Breast epithelium (tissue), 4 donors: ENCODE results near the gene CELF1. TPM values are rescaled to one million over a fixed set of nuclear protein-coding genes. Genes with fewer than 3 reads are reported as not detected.

Experiments
- DNase-seq, 2 donors: peaks; one replicate each; pipeline ENCODE4 v3.0.0-alpha.2; 2019; ENCODE audit warnings: low spot score in 2 of 2
- H3K27ac ChIP-seq, 2 donors: fragments of 200-600 bp; sonication (generic) in 1 of 2; one replicate each; pipeline ENCODE4 v1.5.1; 2016 to 2019; ENCODE audit warnings: mild to moderate bottlenecking in 1 of 2
- H3K27me3 ChIP-seq, 2 donors: fragments of 200-600 bp; sonication (generic) in 1 of 2; one replicate each; pipeline versions ENCODE4 v1.5.1 to v1.6.0; 2017 to 2019; ENCODE audit warnings: control low read depth in 1 of 2, mild to moderate bottlenecking in 1 of 2
- H3K36me3 ChIP-seq: fragments of 200-600 bp; one replicate; pipeline ENCODE4 v1.5.1; 2019
- H3K4me1 ChIP-seq, 2 donors: fragments of 200-600 bp; sonication (generic); one replicate each; pipeline ENCODE4 v1.5.1; 2016 to 2019; ENCODE audit warnings: control low read depth in 1 of 2
- H3K4me3 ChIP-seq, 3 donors: fragments of 200-600 bp; sonication (generic); 1 replicate in 2 of 3; 2 replicates in 1 of 3; pipeline ENCODE4 v1.5.1; 2016 to 2019; ENCODE audit warnings: mild to moderate bottlenecking in 3 of 3, moderate library complexity in 2 of 3
- H3K9me3 ChIP-seq, 2 donors: fragments of 200-600 bp; sonication (generic) in 1 of 2; one replicate each; pipeline ENCODE4 v1.5.1; 2016 to 2019; ENCODE audit warnings: control low read depth in 1 of 2
- CTCF ChIP-seq, 3 donors: fragments of 450-650 bp; IDR thresholded peaks; one replicate each; pipeline ENCODE4 v1.5.1; 2016 to 2017; ENCODE audit warnings: antibody characterized with exemption in 3 of 3, mild to moderate bottlenecking in 3 of 3, moderate library complexity in 3 of 3
- POLR2A ChIP-seq: fragments of 450-650 bp; IDR thresholded peaks from one replicate; pipeline ENCODE4 v1.6.1; 2016; ENCODE audit warnings: antibody characterized with exemption, mild to moderate bottlenecking, moderate library complexity
- POLR2AphosphoS5 ChIP-seq, 3 donors: sonication (generic); formaldehyde crosslinking; IDR thresholded peaks; one replicate each; pipeline ENCODE4 v1.6.1; 2017; ENCODE audit warnings: antibody characterized with exemption in 3 of 3
- intact Hi-C: fragments of 100-400 bp; cut with DNase I; formaldehyde crosslinking; loops from one replicate; pipeline ENCODE4 v1.15.1; 2023; ENCODE audit warnings: low total_unique reads
- total RNA-seq, 3 donors: library from RNA; depleted of rRNA; stranded (reverse); fragments of >200 nt; gene quantifications; one replicate each; pipeline ENCODE4 v1.1.0, GENCODE V29; 2016

CELF1 gene
- total RNA-seq, 3 donors from 2014 or later, result 94.1 to 117 (median 114) TPM

GRCh38 chr11:47469361-47470179, 83.4 kb downstream of the CELF1 start:
- intact Hi-C loops, result no loop called here
- peaks cover 6% of the 10 kb centered on the region for H3K36me3 ChIP-seq
- peak overlapping the region; percentile 48 to 68 for H3K27ac ChIP-seq
- no peak for TF ChIP-seq POLR2A
- no peak for TF ChIP-seq POLR2AphosphoS5 (IDR thresholded peaks at IDR 0.05)
- TF ChIP-seq CTCF (IDR thresholded peaks at IDR 0.05), result no peak
- no peaks in the 10 kb centered on the region for H3K9me3 ChIP-seq
- H3K27me3 ChIP-seq, result no peaks in the 10 kb centered on the region
- peaks cover 0 to 14% of the 10 kb centered on the region in 2 donors for H3K4me1 ChIP-seq
- no peak overlapping the region for H3K4me3 ChIP-seq
- DNase-seq, result no peak

- Histone ChIP-seq H3K9me3 (no peaks in the 10 kb centered on the region), H3K4me1 (peaks cover 0 to 14% of the 10 kb centered on the region in 2 donors), H3K27ac (peak overlapping the region; percentile 48 to 68), H3K4me3 (no peak overlapping the region), H3K27me3 (no peaks in the 10 kb centered on the region), H3K36me3 (peaks cover 6% of the 10 kb centered on the region)
- intact Hi-C loops, result no loop called here
- TF ChIP-seq CTCF (IDR thresholded peaks at IDR 0.05) (no peak), POLR2A (no peak), POLR2AphosphoS5 (IDR thresholded peaks at IDR 0.05) (no peak)
- no peak for DNase-seq
Measured at GRCh38 chr11:47468598-47469214, 84.2 kb downstream of the CELF1 start.

- no peak for TF ChIP-seq POLR2AphosphoS5 (IDR thresholded peaks at IDR 0.05)
- TF ChIP-seq CTCF (IDR thresholded peaks at IDR 0.05), result no peak
- TF ChIP-seq POLR2A, result no peak
Measured at GRCh38 chr11:47467357-47467756, 85.6 kb downstream of the CELF1 start.

GRCh38 chr11:47466701-47467250, 86.2 kb downstream of the CELF1 start:
- no peaks in the 10 kb centered on the region for H3K9me3 ChIP-seq
- peak overlapping the region; percentile 77 to 89 for H3K27ac ChIP-seq
- H3K4me1 ChIP-seq, result peaks cover 0 to 14% of the 10 kb centered on the region in 2 donors
- H3K36me3 ChIP-seq, result peaks cover 3% of the 10 kb centered on the region
- no peak for DNase-seq
- H3K27me3 ChIP-seq, result no peaks in the 10 kb centered on the region
- peak overlapping the region in 1 of 3 donors; percentile 39 for H3K4me3 ChIP-seq
- TF ChIP-seq CTCF (IDR thresholded peaks at IDR 0.05), result no peak
- TF ChIP-seq POLR2A, result no peak
- no peak for TF ChIP-seq POLR2AphosphoS5 (IDR thresholded peaks at IDR 0.05)
- intact Hi-C loops, result no loop called here

More at GRCh38 chr11:47467357-47467756, 85.6 kb downstream of the CELF1 start:
- Histone ChIP-seq H3K36me3 (peaks cover 6% of the 10 kb centered on the region), H3K4me3 (no peak overlapping the region), H3K27ac (peak overlapping the region; percentile 77 to 89), H3K27me3 (no peaks in the 10 kb centered on the region), H3K4me1 (peaks cover 0 to 14% of the 10 kb centered on the region in 2 donors), H3K9me3 (no peaks in the 10 kb centered on the region)
- intact Hi-C loops, result no loop called here
- no peak for DNase-seq

GRCh38 chr11:47466201-47466600, 86.7 kb downstream of the CELF1 start:
- Histone ChIP-seq H3K4me3 (no peak overlapping the region), H3K4me1 (peaks cover 0 to 14% of the 10 kb centered on the region in 2 donors), H3K36me3 (no peaks in the 10 kb centered on the region), H3K9me3 (no peaks in the 10 kb centered on the region), H3K27me3 (no peaks in the 10 kb centered on the region), H3K27ac (peak overlapping the region in 1 of 2 donors; percentile 77)
- DNase-seq, result no peak
- intact Hi-C loops, result no loop called here
- TF ChIP-seq CTCF (IDR thresholded peaks at IDR 0.05) (no peak), POLR2AphosphoS5 (IDR thresholded peaks at IDR 0.05) (no peak), POLR2A (no peak)
